ENCODE results near the gene SLC25A43. TPM values are rescaled to one million over a fixed set of nuclear protein-coding genes. Genes with fewer than 3 reads are reported as not detected.
"Not testable (repeated sequence)": the region's sequence is repeated elsewhere in the genome, so short reads cannot be mapped to it uniquely, and the experiment has no call there.

Gene SLC25A43
- total RNA-seq (2014; rRNA removed; shearing (Covaris generic)), result 13.2 and 14.9 TPM in 2 replicates

GRCh38 chrX:119398974-119399771, at the start of gene SLC25A43:
SLC25A43 (plus strand) TSS chrX:119399336; CDS start chrX:119399404, 68 bp downstream.
- no peak for DNase-seq (ENCODE audit: low spot score)

- no peak for DNase-seq (ENCODE audit: low spot score)
These were observed 39.3 kb upstream of the SLC25A43 start for GRCh38 chrX:119359618-119360382.

- not testable (repeated sequence) for DNase-seq (ENCODE audit: low spot score)
These were observed 37.7 kb upstream of the SLC25A43 start for GRCh38 chrX:119361451-119361850.

- DNase-seq (ENCODE audit: low spot score), result not testable (repeated sequence)
These were observed 37.1 kb upstream of the SLC25A43 start for GRCh38 chrX:119362074-119362473.

GRCh38 chrX:119363391-119363790, 35.7 kb upstream of the SLC25A43 start:
- DNase-seq (ENCODE audit: low spot score), result no peak

GRCh38 chrX:119371861-119372260, 27.3 kb upstream of the SLC25A43 start:
- DNase-seq (ENCODE audit: low spot score), result not testable (repeated sequence)

- DNase-seq (ENCODE audit: low spot score), result peak; percentile 16
These were observed 24.4 kb upstream of the SLC25A43 start for GRCh38 chrX:119374736-119375135.

GRCh38 chrX:119375561-119375960, 23.6 kb upstream of the SLC25A43 start:
- DNase-seq (ENCODE audit: low spot score), result no peak

GRCh38 chrX:119376312-119376711, 22.8 kb upstream of the SLC25A43 start:
- no peak for DNase-seq (ENCODE audit: low spot score)

GRCh38 chrX:119381349-119381944, 17.7 kb upstream of the SLC25A43 start:
- DNase-seq (ENCODE audit: low spot score), result no peak

GRCh38 chrX:119382606-119383005, 16.5 kb upstream of the SLC25A43 start:
- DNase-seq (ENCODE audit: low spot score), result no peak

GRCh38 chrX:119386685-119387084, 12.5 kb upstream of the SLC25A43 start:
- not testable (repeated sequence) for DNase-seq (ENCODE audit: low spot score)

- not testable (repeated sequence) for DNase-seq (ENCODE audit: low spot score)
These were observed 11.7 kb upstream of the SLC25A43 start for GRCh38 chrX:119387426-119387825.

GRCh38 chrX:119389214-119389613, 9.9 kb upstream of the SLC25A43 start:
- DNase-seq (ENCODE audit: low spot score), result no peak

GRCh38 chrX:119389871-119390501, 9.2 kb upstream of the SLC25A43 start:
- no peak for DNase-seq (ENCODE audit: low spot score)

GRCh38 chrX:119391279-119391678, 7.9 kb upstream of the SLC25A43 start:
- no peak for DNase-seq (ENCODE audit: low spot score)

- DNase-seq (ENCODE audit: low spot score), result no peak
These were observed 6.0 kb upstream of the SLC25A43 start for GRCh38 chrX:119393144-119393543.

GRCh38 chrX:119398587-119398973, 556 bp upstream of the SLC25A43 start:
- no peak for DNase-seq (ENCODE audit: low spot score)

- no peak for DNase-seq (ENCODE audit: low spot score)
These were observed 601 bp downstream of the SLC25A43 start for GRCh38 chrX:119399772-119400101.

- no peak for DNase-seq (ENCODE audit: low spot score)
These were observed 2.4 kb downstream of the SLC25A43 start for GRCh38 chrX:119401569-119401968.

GRCh38 chrX:119402588-119402987, 3.5 kb downstream of the SLC25A43 start:
- DNase-seq (ENCODE audit: low spot score), result no peak

GRCh38 chrX:119406776-119407175, 7.6 kb downstream of the SLC25A43 start:
- DNase-seq (ENCODE audit: low spot score), result no peak
